Testis (tissue), 3 donors: ENCODE measurements around the gene CACNA2D3. TPM values are rescaled to one million over a fixed set of nuclear protein-coding genes. Genes with fewer than 3 reads are reported as not detected.

Source experiments
- DNase-seq: peaks from one replicate; pipeline ENCODE4 v3.0.0-alpha.2; 2019
- H3K27ac ChIP-seq, 2 donors: fragments of 200-600 bp; sonication (generic); one replicate each; pipeline ENCODE4 v1.5.1; 2019
- H3K27me3 ChIP-seq: fragments of 200-600 bp; sonication (generic); one replicate; pipeline ENCODE4 v1.5.1; 2019
- H3K36me3 ChIP-seq: fragments of 200-600 bp; sonication (generic); one replicate; pipeline ENCODE4 v1.5.1; 2017; ENCODE audit warnings: low read depth; ENCODE audit errors: missing control alignments
- H3K4me1 ChIP-seq: fragments of 200-600 bp; sonication (generic); one replicate; pipeline ENCODE4 v1.5.1; 2019
- H3K4me3 ChIP-seq, 2 donors: fragments of 200-600 bp; sonication (generic); one replicate each; pipeline ENCODE4 v1.5.1; 2017 to 2019
- H3K9me3 ChIP-seq: fragments of 200-600 bp; sonication (generic); one replicate; pipeline ENCODE4 v1.5.1; 2017
- CTCF ChIP-seq, 3 experiments: fragments of 450-650 bp in 2 of 3; fragments of 200-600 bp in 1 of 3; sonication (generic) in 1 of 3; IDR thresholded peaks; one replicate each; pipeline ENCODE4 v1.5.1; 2016 to 2019; ENCODE audit warnings: antibody characterized with exemption in 3 of 3, mild to moderate bottlenecking in 2 of 3, moderate library complexity in 1 of 3
- POLR2A ChIP-seq: fragments of 450-650 bp; IDR thresholded peaks from one replicate; pipeline ENCODE4 v1.6.1; 2017; ENCODE audit warnings: antibody characterized with exemption, mild to moderate bottlenecking, moderate library complexity
- WGBS, 2 donors: methylation state at CpG; one replicate each; pipeline ENCODE4 v1.1.5; 2018; 5-methylcytosine and 5-hydroxymethylcytosine counted together
- intact Hi-C: fragments of 100-400 bp; cut with DNase I; formaldehyde crosslinking; loops from one replicate; pipeline ENCODE4 v1.15.1; 2023; ENCODE audit warnings: low total_unique reads
- polyA plus RNA-seq: library from polyadenylated mRNA; stranded (reverse); fragments of 350-450 nt; fragmentation: Illumina TruSeq; extraction: RNeasy Lipid Tissue Mini Kit (QIAGEN cat#74804); gene quantifications from one replicate; pipeline ENCODE4 v1.2.3, GENCODE V29; 2014; ENCODE audit warnings: low read depth, low replicate concordance; ENCODE audit not compliant: insufficient read depth
- total RNA-seq, 2 donors: library from RNA; depleted of rRNA; stranded (reverse); fragments of >200 nt; gene quantifications; one replicate each; pipeline ENCODE4 v1.2.3, GENCODE V29; 2016

Gene CACNA2D3
- total and polyA plus RNA-seq, 3 donors from 2014 or later: 10.1 to 16.5 (median 11.2) TPM

DNA sequence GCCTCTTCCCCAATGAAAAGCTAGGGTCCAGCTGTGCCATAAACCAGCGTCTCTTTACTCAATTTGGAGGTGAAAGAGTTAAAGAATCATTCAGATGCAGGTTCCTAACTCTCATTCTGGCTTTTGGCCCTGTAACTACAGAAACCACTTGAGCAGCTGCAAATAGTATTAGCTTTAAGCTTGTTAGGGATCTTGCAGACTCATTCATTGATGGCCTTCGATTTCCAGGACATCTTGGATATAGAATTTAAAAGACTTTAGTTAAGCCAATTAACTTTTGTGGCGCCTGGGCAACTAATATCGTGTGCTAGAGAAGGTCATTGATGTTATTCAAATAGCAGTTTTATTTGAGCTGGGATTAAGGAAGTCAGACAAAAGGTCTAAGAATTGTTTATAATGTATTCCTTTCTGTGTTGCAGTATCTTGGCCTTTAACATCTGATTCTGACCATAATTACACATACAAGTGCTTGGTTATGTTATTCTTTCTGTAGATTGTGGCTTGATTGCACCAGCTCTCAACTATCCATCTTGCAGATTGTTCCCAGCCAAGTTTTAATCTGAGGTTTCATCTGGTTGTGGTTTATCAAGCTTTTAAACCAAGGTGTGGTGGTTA is 185.3 kb downstream of the CACNA2D3 start:
- H3K36me3 ChIP-seq: no peaks in the 10 kb centered on the region
- H3K4me1 ChIP-seq: no peaks in the 10 kb centered on the region
- no peak overlapping the region for H3K4me3 ChIP-seq
- 82 to 83% methylated on average over 4 of the region's 4 CpGs for WGBS, 2 donors
- TF ChIP-seq POLR2A (no peak), CTCF (IDR thresholded peaks at IDR 0.05) (no peak)
- DNase-seq: no peak
- intact Hi-C loops: no loop called here
- no peaks in the 10 kb centered on the region for H3K27me3 ChIP-seq
- no peak overlapping the region for H3K27ac ChIP-seq
- H3K9me3 ChIP-seq: no peaks in the 10 kb centered on the region

- TF ChIP-seq POLR2A (no peak), CTCF (IDR thresholded peaks at IDR 0.05) (no peak)
- H3K9me3 ChIP-seq: no peaks in the 10 kb centered on the region
- H3K27me3 ChIP-seq: no peaks in the 10 kb centered on the region
- intact Hi-C loops: no loop called here
- no peak overlapping the region for H3K27ac ChIP-seq
- H3K4me3 ChIP-seq: no peak overlapping the region
- no peak for DNase-seq
- H3K4me1 ChIP-seq: no peaks in the 10 kb centered on the region
- WGBS, 2 donors: 66 to 79% methylated on average over 6 of the region's 6 CpGs
- H3K36me3 ChIP-seq: no peaks in the 10 kb centered on the region
These were observed 187.2 kb downstream of the CACNA2D3 start for GRCh38 chr3:54309601-54310000.

DNA sequence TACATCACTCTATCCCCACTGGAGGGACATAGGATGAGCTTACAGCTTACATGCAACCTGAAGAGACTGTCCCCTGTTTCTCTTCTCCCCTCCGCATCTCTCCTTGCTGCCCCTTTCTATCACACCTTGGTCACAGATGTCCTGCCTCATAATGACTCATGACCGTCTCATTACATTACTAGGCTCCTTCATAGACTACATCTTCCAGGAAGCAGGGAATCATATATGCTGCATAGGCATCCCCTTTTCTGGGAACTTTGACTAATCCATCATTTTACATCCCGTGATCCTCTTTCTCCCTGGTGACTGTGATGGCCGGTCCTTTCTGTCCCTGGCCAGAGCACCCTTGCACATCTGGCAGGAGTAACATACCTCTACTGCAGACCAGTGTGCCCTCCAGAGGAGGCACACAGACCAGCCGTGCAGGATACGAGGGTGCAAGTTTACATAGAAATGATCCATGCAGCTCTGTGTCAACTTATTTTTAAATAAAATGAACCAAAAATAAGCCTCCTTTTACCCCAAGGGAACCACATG is 188.9 kb downstream of the CACNA2D3 start:
- Histone ChIP-seq H3K36me3 (no peaks in the 10 kb centered on the region), H3K4me1 (no peaks in the 10 kb centered on the region), H3K27me3 (no peaks in the 10 kb centered on the region), H3K9me3 (no peaks in the 10 kb centered on the region), H3K4me3 (no peak overlapping the region), H3K27ac (no peak overlapping the region)
- DNase-seq: no peak
- 75 to 86% methylated on average over 6 of the region's 6 CpGs for WGBS, 2 donors
- intact Hi-C loops: no loop called here
- TF ChIP-seq POLR2A: no peak
- no peak for TF ChIP-seq CTCF (IDR thresholded peaks at IDR 0.05)

GRCh38 chr3:54312156-54312899 is 190.0 kb downstream of the CACNA2D3 start:
- DNase-seq: no peak
- WGBS, 2 donors: 58 to 73% methylated on average over 9 of the region's 9 CpGs
- Histone ChIP-seq H3K27me3 (no peaks in the 10 kb centered on the region), H3K36me3 (no peaks in the 10 kb centered on the region), H3K4me3 (no peak overlapping the region), H3K27ac (no peak overlapping the region), H3K4me1 (no peaks in the 10 kb centered on the region), H3K9me3 (no peaks in the 10 kb centered on the region)
- no peak for TF ChIP-seq CTCF (IDR thresholded peaks at IDR 0.05)
- no peak for TF ChIP-seq POLR2A
- intact Hi-C loops: no loop called here
